ENCODE data around the gene SOX13.

Gene SOX13

DNA sequence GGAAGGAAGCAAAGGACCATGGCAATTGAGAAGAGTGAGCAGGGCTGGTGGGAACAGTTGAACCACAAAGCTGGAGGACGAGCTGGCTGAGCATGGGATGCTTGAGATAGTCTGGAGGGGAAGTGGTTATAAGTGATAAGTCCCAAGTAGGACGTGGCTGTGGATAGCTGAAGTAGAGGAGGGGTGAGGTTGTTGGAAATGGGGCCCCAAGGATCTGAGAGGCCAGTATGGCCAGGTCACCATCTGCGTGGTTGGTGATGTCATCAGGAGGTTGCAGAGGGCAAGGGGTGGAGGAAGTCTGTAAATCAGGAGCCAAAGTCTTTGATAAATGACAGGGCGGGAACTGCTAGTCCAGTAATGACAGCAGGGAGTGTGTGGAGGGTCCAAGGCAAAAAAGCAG, 104.2 kb downstream of the SOX13 start:
- H3K4me3 ChIP-seq (ENCODE audit: low read length): no peak overlapping the region
- DNase-seq (ENCODE audit: low read depth): no peak
- TF ChIP-seq, protein P1, sequence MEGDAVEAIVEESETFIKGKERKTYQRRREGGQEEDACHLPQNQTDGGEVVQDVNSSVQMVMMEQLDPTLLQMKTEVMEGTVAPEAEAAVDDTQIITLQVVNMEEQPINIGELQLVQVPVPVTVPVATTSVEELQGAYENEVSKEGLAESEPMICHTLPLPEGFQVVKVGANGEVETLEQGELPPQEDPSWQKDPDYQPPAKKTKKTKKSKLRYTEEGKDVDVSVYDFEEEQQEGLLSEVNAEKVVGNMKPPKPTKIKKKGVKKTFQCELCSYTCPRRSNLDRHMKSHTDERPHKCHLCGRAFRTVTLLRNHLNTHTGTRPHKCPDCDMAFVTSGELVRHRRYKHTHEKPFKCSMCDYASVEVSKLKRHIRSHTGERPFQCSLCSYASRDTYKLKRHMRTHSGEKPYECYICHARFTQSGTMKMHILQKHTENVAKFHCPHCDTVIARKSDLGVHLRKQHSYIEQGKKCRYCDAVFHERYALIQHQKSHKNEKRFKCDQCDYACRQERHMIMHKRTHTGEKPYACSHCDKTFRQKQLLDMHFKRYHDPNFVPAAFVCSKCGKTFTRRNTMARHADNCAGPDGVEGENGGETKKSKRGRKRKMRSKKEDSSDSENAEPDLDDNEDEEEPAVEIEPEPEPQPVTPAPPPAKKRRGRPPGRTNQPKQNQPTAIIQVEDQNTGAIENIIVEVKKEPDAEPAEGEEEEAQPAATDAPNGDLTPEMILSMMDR (conservative IDR thresholded peaks at IDR 0.05; ENCODE audit: low read depth, low read length): no peak
